K562 (cell line): ENCODE results near the gene EPHX1. TPM values are rescaled to one million over a fixed set of nuclear protein-coding genes. Genes with fewer than 3 reads are reported as not detected.

Experiments used
- ATAC-seq: fragments of 200-7000 bp; cut with Tn5 transposase; 3 replicates; pipeline ENCODE4 v1.9.1; 2020; ENCODE audit warnings: moderate library complexity
- BruUV-seq: library from RNA; stranded (reverse); fragments of 400-500 nt; replicated peaks from 2 replicates; lab custom pipeline; 2021; lab: Mats Ljungman, UMichigan
- CTCF ChIA-PET: fragments of 300-600 bp; formaldehyde crosslinking; extraction: SDS; loops from one replicate; lab custom pipeline; 2021; ENCODE audit warnings: low intra/inter-chr PET ratio; lab: Yijun Ruan, JAX
- POLR2A ChIA-PET: fragments of 300-600, 350-650 bp; sonication (Branson Sonifier 250); formaldehyde crosslinking; extraction: SDS; loops from one replicate; lab custom pipeline; 2021; ENCODE audit warnings: antibody characterized with exemption, inconsistent platforms; lab: Yijun Ruan, JAX
- DNase-seq, 4 experiments: peaks; one replicate each; pipeline versions ENCODE4 v3.0.0 to v3.0.0-alpha.2; 2011 to 2018; ENCODE audit warnings: low spot score in 3 of 4, mixed read lengths in 3 of 4; ENCODE audit errors: extremely low read depth in 1 of 4
- FAIRE-seq: peaks from 2 replicates; lab custom pipeline; 2011; peaks lifted over from hg19 to GRCh38; lab: Jason Lieb, UNC
- H2AFZ ChIP-seq: 2 replicates; pipeline ENCODE4 v1.6.0; 2011; ENCODE audit warnings: low read depth, low read length, control low read depth, inconsistent platforms
- H3K27ac ChIP-seq: fragments of 200-600 bp; 3 replicates; pipeline ENCODE4 v1.8.0; 2011; ENCODE audit warnings: low read depth, mild to moderate bottlenecking, control low read depth, inconsistent platforms, low read length, moderate library complexity, mixed read lengths; ENCODE audit errors: extremely low read depth
- H3K27me3 ChIP-seq, 2 experiments: fragments of 300-600 bp in 1 of 2; 2 replicates in 1 of 2; 3 replicates in 1 of 2; pipeline versions ENCODE4 v1.6.0 to v1.8.0; 2011; ENCODE audit warnings: inconsistent platforms in 2 of 2, low read length in 2 of 2, mild to moderate bottlenecking in 1 of 2, mixed read lengths in 1 of 2, moderate library complexity in 1 of 2; ENCODE audit not compliant: control insufficient read depth in 2 of 2, insufficient read depth in 2 of 2
- H3K36me3 ChIP-seq: fragments of 300-600 bp; 3 replicates; pipeline ENCODE4 v1.8.0; 2011; ENCODE audit warnings: mild to moderate bottlenecking, low read length, inconsistent platforms; ENCODE audit not compliant: control insufficient read depth, insufficient read depth
- H3K4me1 ChIP-seq, 2 experiments: fragments of 200-600 bp in 1 of 2; replicated peaks in 1 of 2; 2 replicates in 1 of 2; 3 replicates in 1 of 2; pipeline versions ENCODE4 v1.5.1 to v1.8.0; 2011; ENCODE audit warnings: inconsistent platforms in 2 of 2, low read length in 2 of 2, mild to moderate bottlenecking in 1 of 2, mixed read lengths in 1 of 2, moderate library complexity in 1 of 2; ENCODE audit not compliant: control insufficient read depth in 2 of 2, insufficient read depth in 2 of 2
- H3K4me2 ChIP-seq: 2 replicates; pipeline ENCODE4 v1.6.1; 2011; ENCODE audit warnings: low read length, control low read depth, inconsistent platforms, mixed read lengths; ENCODE audit not compliant: insufficient read depth
- H3K4me3 ChIP-seq: fragments of 200-600 bp; sonication (generic), shearing (Covaris generic); 2 replicates; pipeline ENCODE4 v1.5.1; 2016; ENCODE audit warnings: control low read depth, inconsistent platforms
- H3K79me2 ChIP-seq: fragments of 200-600 bp; 3 replicates; pipeline ENCODE4 v1.8.0; 2011; ENCODE audit warnings: low read length, inconsistent platforms; ENCODE audit not compliant: control insufficient read depth, insufficient read depth
- H3K9ac ChIP-seq, 2 experiments: 2 replicates each; pipeline versions ENCODE4 v1.6.0 to v1.6.1; 2011; ENCODE audit warnings: low read depth in 2 of 2, low read length in 2 of 2, control low read depth in 1 of 2, inconsistent platforms in 1 of 2, mild to moderate bottlenecking in 1 of 2, mixed read lengths in 1 of 2; ENCODE audit not compliant: insufficient read depth in 1 of 2
- H3K9me1 ChIP-seq: one replicate; pipeline ENCODE4 v1.6.0; 2011; ENCODE audit warnings: inconsistent platforms, mild to moderate bottlenecking, low read length, moderate library complexity; ENCODE audit not compliant: control insufficient read depth, insufficient read depth
- H3K9me3 ChIP-seq: replicated peaks from 2 replicates; pipeline ENCODE4 v1.5.1; 2011; ENCODE audit warnings: low read depth, low read length, inconsistent platforms; ENCODE audit not compliant: control insufficient read depth, insufficient read depth
- H4K20me1 ChIP-seq: replicated peaks from 2 replicates; pipeline ENCODE4 v1.6.1; 2011; ENCODE audit warnings: low read length, inconsistent platforms, mixed read lengths; ENCODE audit not compliant: control insufficient read depth, insufficient read depth
- GATAD2B ChIP-seq: fragments of 450-650 bp; IDR thresholded peaks from 2 replicates; pipeline ENCODE4 v1.6.1; 2017; ENCODE audit warnings: mild to moderate bottlenecking, borderline replicate concordance
- MIER1 ChIP-seq: fragments of 450-650 bp; IDR thresholded peaks from 2 replicates; pipeline ENCODE4 v1.6.1; 2016; ENCODE audit warnings: antibody characterized with exemption, mild to moderate bottlenecking, low read depth
- NFXL1 ChIP-seq: fragments of 450-650 bp; formaldehyde crosslinking; IDR thresholded peaks from 2 replicates; pipeline ENCODE4 v1.4.0; 2021; ENCODE audit warnings: mild to moderate bottlenecking
- PHF8 ChIP-seq: fragments of 200-600 bp; sonication (generic); IDR thresholded peaks from 2 replicates; pipeline ENCODE4 v1.6.1; 2012; ENCODE audit warnings: mixed run types, mild to moderate bottlenecking, inconsistent platforms, low read length, moderate library complexity, borderline replicate concordance
- SPI1 ChIP-seq: IDR thresholded peaks from 2 replicates; pipeline ENCODE4 v1.6.1; 2011; ENCODE audit warnings: low read depth, low read length, control low read depth, borderline replicate concordance
- ZFPM2 ChIP-seq: fragments of 250-450 bp; sonication (Bioruptor Pico); IDR thresholded peaks from 2 replicates; pipeline ENCODE4 v1.5.1; 2022; ENCODE audit warnings: mild to moderate bottlenecking
- WGBS: fragments of 100-300 bp; shearing (Covaris generic); methylation state at CpG from one replicate; pipeline ENCODE4 v1.1.6; 2016; ENCODE audit warnings: low coverage, mixed read lengths; ENCODE audit not compliant: insufficient coverage; ENCODE audit errors: missing lambda C conversion rate; 5-methylcytosine and 5-hydroxymethylcytosine counted together
- in situ Hi-C: fragments of 300-500 bp; cut with MboI; formaldehyde crosslinking; loops from 4 replicates; pipeline ENCODE4 v1.15.0; 2018; ENCODE audit warnings: inconsistent platforms, mixed read lengths
- intact Hi-C: fragments of 100-400 bp; cut with micrococcal nuclease; formaldehyde crosslinking; loops from 2 replicates; pipeline ENCODE4 v1.14.2; 2022
- polyA plus RNA-seq, 8 experiments: library from polyadenylated mRNA; depleted of rRNA in 4 of 8; stranded (reverse) in 5 of 8; unstranded in 3 of 8; fragments of >200 nt; fragmentation: Nextera tagmentation in 2 of 8; fragmentation: Illumina TruSeq in 1 of 8; extraction: Ambion mirVana in 2 of 8; extraction: Trizol in 1 of 8; gene quantifications; 2 replicates each; pipeline versions ENCODE4 v1.2.1 to v1.2.3, GENCODE V29; 2011 to 2014; ENCODE audit warnings: inconsistent platforms in 1 of 8, missing spikeins in 1 of 8
- total RNA-seq, 7 experiments: library from RNA; depleted of rRNA in 6 of 7; stranded (reverse); fragments of >200 nt in 6 of 7; fragmentation: Illumina TruSeq in 2 of 7; extraction: Trizol in 2 of 7; gene quantifications; 2 replicates each; pipeline versions ENCODE4 v1.2.1 to v1.2.3, GENCODE V29; 2011 to 2021; ENCODE audit warnings: low replicate concordance in 1 of 7

The EPHX1 gene
- total and polyA plus RNA-seq, 9 of the 15 experiments (the other 6 are each of a cell fraction or from before 2014, with no cell fraction given) = 0.21 to 27.0 (median 6.7) TPM

GRCh38 chr1:225850370-225850769 lies 40.4 kb downstream of the EPHX1 start (continued):
- TF ChIP-seq ZFPM2 (CRISPR knock-in tag) = no peak
- no peak for TF ChIP-seq MIER1
- TF ChIP-seq, all 486 proteins: peak for 3

- intact Hi-C loops = no loop called here
- DNase-seq (no peak), FAIRE-seq (no peak), ATAC-seq (no peak)
- 77% methylated on average over 4 of the region's 4 CpGs for WGBS
- Histone ChIP-seq H2AFZ (no peak overlapping the region), H3K4me1 (peaks cover 9 to 26% of the 10 kb centered on the region in 2 experiments; a peak in 4 of 5 replicates), H3K9me3 (no peaks in the 10 kb centered on the region)
- BruUV-seq = no TSS peak
- CTCF ChIA-PET = no interaction called here
- TF ChIP-seq SPI1 = 0 out of 2 replicates have a peak, but pooled peaks have one; percentile 6
- no peak for TF ChIP-seq PHF8
- TF ChIP-seq GATAD2B = no peak
- no peak for TF ChIP-seq NFXL1 (CRISPR knock-in tag)
- TF ChIP-seq, all 486 proteins: peak for 1
- Histone ChIP-seq H3K36me3 (peaks cover 71% of the 10 kb centered on the region), H3K79me2 (no peaks in the 10 kb centered on the region), H3K27me3 (no peaks in the 10 kb centered on the region), H3K4me2 (no peak overlapping the region), H3K9ac (no peak overlapping the region), H3K9me1 (no peaks in the 10 kb centered on the region), H4K20me1 (no peaks in the 10 kb centered on the region), H3K4me3 (no peak overlapping the region), H3K27ac (no peak overlapping the region)
- in situ Hi-C loops = no loop called here
- POLR2A ChIA-PET = interaction anchor here (0.6 to 1.8 kb wide), 4 partner anchors 9 to 29 kb away, joined by 3 to 6 read pairs (median 3); no protein-coding TSS in a partner anchor
Measured at GRCh38 chr1:225851805-225852204, 41.9 kb downstream of the EPHX1 start.
